ENCODE measurements around the gene REX1BD.
A peak's percentile ranks its signal among the peaks of the same experiment; 100 is the strongest.
"Not testable (repeated sequence)": the region's sequence is repeated elsewhere in the genome, so short reads cannot be mapped to it uniquely, and the experiment has no call there.

The REX1BD gene

GRCh38 chr19:18580311-18580710, 8.3 kb upstream of the REX1BD start:
- DNase-seq = no peak

GRCh38 chr19:18586306-18586705, 2.3 kb upstream of the REX1BD start:
- no peak for DNase-seq

GRCh38 chr19:18587561-18587960, 1.0 kb upstream of the REX1BD start:
- DNase-seq = no peak

GRCh38 chr19:18587962-18588610, 512 bp upstream of the REX1BD start:
- no peak for DNase-seq

GRCh38 chr19:18589380-18590272, 1.0 kb downstream of the REX1BD start:
- DNase-seq = peak; percentile 70 to 87

- DNase-seq = peak; percentile 33 to 75
Observed at GRCh38 chr19:18590273-18591272, 2.0 kb downstream of the REX1BD start.

GRCh38 chr19:18591735-18592385, 3.3 kb downstream of the REX1BD start:
- no peak for DNase-seq

- DNase-seq = not testable (repeated sequence)
Observed at GRCh38 chr19:18592732-18593131, 4.1 kb downstream of the REX1BD start.

- DNase-seq = peak in 1 of 2 experiments; percentile 24
Observed at GRCh38 chr19:18593367-18594095, 4.9 kb downstream of the REX1BD start.

GRCh38 chr19:18594096-18594823, 5.7 kb downstream of the REX1BD start:
- DNase-seq = peak in 1 of 2 experiments; percentile 28

GRCh38 chr19:18594824-18595373, 6.3 kb downstream of the REX1BD start:
- DNase-seq = no peak

GRCh38 chr19:18595475-18595874, 6.9 kb downstream of the REX1BD start:
- DNase-seq = no peak

GRCh38 chr19:18596752-18597157, 8.2 kb downstream of the REX1BD start:
- DNase-seq = no peak

- no peak for DNase-seq
Observed at GRCh38 chr19:18597809-18598660, 9.4 kb downstream of the REX1BD start.

- no peak for DNase-seq
Observed at GRCh38 chr19:18599485-18599884, 10.9 kb downstream of the REX1BD start.

GRCh38 chr19:18600692-18601397, 12.2 kb downstream of the REX1BD start:
- DNase-seq = not testable (repeated sequence)

- no peak for DNase-seq
Observed at GRCh38 chr19:18601875-18602274, 13.3 kb downstream of the REX1BD start.

GRCh38 chr19:18603255-18603957, 14.8 kb downstream of the REX1BD start:
- DNase-seq = no peak
